WTC11 (cell line): ENCODE measurements around the gene EEF1E1.

Experiments
- ATF1 ChIP-seq: sonication (generic); formaldehyde crosslinking; IDR thresholded peaks from 2 replicates; pipeline ENCODE4 v1.8.1; 2023; ENCODE audit warnings: mild to moderate bottlenecking, moderate library complexity, missing genetic modification reagents
- ELF4 ChIP-seq: sonication (generic); formaldehyde crosslinking; IDR thresholded peaks from 2 replicates; pipeline ENCODE4 v1.8.1; 2022; ENCODE audit warnings: low read depth, mild to moderate bottlenecking, moderate library complexity, missing genetic modification reagents
- KAT7 ChIP-seq: sonication (generic); formaldehyde crosslinking; IDR thresholded peaks from 2 replicates; pipeline ENCODE4 v1.8.1; 2023; ENCODE audit warnings: missing genetic modification reagents, mild to moderate bottlenecking, borderline replicate concordance
- NR2C2 ChIP-seq: sonication (generic); formaldehyde crosslinking; IDR thresholded peaks from 2 replicates; pipeline ENCODE4 v1.8.0; 2022; ENCODE audit warnings: mild to moderate bottlenecking, missing genetic modification reagents
- TCF7 ChIP-seq: sonication (generic); formaldehyde crosslinking; IDR thresholded peaks from 2 replicates; pipeline ENCODE4 v1.8.0; 2022; ENCODE audit warnings: mild to moderate bottlenecking, low read depth, missing genetic modification reagents, moderate library complexity
- TEAD4 ChIP-seq: sonication (generic); formaldehyde crosslinking; IDR thresholded peaks from 2 replicates; pipeline ENCODE4 v1.8.0; 2022; ENCODE audit warnings: mild to moderate bottlenecking, missing genetic modification reagents
- TF ChIP-seq, protein P1 (sequence below): fragments of 200-600 bp; IDR thresholded peaks from 2 replicates; pipeline ENCODE4 v1.8.0; 2022; ENCODE audit warnings: antibody characterized with exemption
- TF ChIP-seq, protein P2 (sequence below): sonication (generic); formaldehyde crosslinking; IDR thresholded peaks from 2 replicates; pipeline ENCODE4 v1.8.1; 2022; ENCODE audit warnings: missing genetic modification reagents, borderline replicate concordance
- TF ChIP-seq, protein P3 (sequence below): sonication (generic); formaldehyde crosslinking; IDR thresholded peaks from 2 replicates; pipeline ENCODE4 v1.8.0; 2023; ENCODE audit warnings: missing genetic modification reagents, mild to moderate bottlenecking, borderline replicate concordance
- TF ChIP-seq, protein P4 (sequence below): sonication (generic); formaldehyde crosslinking; IDR thresholded peaks from 2 replicates; pipeline ENCODE4 v1.8.1; 2022; ENCODE audit warnings: mild to moderate bottlenecking, missing genetic modification reagents, moderate library complexity, borderline replicate concordance
- TF ChIP-seq, protein P5 (sequence below): fragments of 250-450 bp; sonication (Bioruptor Pico); conservative IDR thresholded peaks from 2 replicates; pipeline ENCODE4 v1.9.0; 2021; ENCODE audit warnings: mild to moderate bottlenecking

DNA sequence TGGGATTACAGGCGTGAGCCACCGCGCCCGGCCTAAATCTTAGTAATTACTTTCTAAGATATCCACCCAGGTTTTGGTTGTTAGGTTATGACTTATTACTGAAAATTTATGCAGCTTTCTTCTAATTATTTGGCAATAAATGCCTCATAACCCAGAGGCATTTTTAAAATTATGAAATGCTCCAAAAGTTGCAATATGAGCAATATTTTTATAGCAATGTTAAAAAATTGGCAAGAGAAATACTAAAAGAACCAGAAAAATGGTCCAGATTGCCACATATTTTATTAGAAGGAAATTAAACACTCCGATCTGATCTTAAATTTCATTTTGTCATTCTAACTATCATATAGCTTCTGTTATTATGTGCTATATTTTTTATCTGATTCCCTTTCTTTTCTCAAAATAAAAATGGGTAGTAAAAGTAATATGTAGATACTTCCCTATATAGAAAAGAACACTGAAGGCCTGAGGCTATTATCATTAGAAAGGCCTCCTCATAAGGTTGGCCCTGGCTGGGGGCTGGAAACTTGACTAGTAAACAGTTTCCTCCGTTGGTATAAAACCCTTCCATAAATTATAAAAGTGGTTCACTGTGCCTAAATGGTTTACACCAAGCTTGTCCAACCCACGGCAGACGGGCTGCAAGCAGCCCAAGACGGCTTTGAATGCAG lies 60.3 kb downstream of the EEF1E1 start:
- TF ChIP-seq ELF4 (CRISPR knock-in tag) (no peak), TCF7 (CRISPR knock-in tag) (no peak), TEAD4 (CRISPR knock-in tag) (no peak), NR2C2 (CRISPR knock-in tag) (no peak), ATF1 (no peak), KAT7 (CRISPR knock-in tag) (no peak)
- TF ChIP-seq, protein P1, sequence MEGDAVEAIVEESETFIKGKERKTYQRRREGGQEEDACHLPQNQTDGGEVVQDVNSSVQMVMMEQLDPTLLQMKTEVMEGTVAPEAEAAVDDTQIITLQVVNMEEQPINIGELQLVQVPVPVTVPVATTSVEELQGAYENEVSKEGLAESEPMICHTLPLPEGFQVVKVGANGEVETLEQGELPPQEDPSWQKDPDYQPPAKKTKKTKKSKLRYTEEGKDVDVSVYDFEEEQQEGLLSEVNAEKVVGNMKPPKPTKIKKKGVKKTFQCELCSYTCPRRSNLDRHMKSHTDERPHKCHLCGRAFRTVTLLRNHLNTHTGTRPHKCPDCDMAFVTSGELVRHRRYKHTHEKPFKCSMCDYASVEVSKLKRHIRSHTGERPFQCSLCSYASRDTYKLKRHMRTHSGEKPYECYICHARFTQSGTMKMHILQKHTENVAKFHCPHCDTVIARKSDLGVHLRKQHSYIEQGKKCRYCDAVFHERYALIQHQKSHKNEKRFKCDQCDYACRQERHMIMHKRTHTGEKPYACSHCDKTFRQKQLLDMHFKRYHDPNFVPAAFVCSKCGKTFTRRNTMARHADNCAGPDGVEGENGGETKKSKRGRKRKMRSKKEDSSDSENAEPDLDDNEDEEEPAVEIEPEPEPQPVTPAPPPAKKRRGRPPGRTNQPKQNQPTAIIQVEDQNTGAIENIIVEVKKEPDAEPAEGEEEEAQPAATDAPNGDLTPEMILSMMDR, result no peak
- TF ChIP-seq, protein P2, sequence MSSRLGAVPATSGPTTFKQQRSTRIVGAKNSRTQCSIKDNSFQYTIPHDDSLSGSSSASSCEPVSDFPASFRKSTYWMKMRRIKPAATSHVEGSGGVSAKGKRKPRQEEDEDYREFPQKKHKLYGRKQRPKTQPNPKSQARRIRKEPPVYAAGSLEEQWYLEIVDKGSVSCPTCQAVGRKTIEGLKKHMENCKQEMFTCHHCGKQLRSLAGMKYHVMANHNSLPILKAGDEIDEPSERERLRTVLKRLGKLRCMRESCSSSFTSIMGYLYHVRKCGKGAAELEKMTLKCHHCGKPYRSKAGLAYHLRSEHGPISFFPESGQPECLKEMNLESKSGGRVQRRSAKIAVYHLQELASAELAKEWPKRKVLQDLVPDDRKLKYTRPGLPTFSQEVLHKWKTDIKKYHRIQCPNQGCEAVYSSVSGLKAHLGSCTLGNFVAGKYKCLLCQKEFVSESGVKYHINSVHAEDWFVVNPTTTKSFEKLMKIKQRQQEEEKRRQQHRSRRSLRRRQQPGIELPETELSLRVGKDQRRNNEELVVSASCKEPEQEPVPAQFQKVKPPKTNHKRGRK (CRISPR knock-in tag), result no peak
- TF ChIP-seq, protein P3, sequence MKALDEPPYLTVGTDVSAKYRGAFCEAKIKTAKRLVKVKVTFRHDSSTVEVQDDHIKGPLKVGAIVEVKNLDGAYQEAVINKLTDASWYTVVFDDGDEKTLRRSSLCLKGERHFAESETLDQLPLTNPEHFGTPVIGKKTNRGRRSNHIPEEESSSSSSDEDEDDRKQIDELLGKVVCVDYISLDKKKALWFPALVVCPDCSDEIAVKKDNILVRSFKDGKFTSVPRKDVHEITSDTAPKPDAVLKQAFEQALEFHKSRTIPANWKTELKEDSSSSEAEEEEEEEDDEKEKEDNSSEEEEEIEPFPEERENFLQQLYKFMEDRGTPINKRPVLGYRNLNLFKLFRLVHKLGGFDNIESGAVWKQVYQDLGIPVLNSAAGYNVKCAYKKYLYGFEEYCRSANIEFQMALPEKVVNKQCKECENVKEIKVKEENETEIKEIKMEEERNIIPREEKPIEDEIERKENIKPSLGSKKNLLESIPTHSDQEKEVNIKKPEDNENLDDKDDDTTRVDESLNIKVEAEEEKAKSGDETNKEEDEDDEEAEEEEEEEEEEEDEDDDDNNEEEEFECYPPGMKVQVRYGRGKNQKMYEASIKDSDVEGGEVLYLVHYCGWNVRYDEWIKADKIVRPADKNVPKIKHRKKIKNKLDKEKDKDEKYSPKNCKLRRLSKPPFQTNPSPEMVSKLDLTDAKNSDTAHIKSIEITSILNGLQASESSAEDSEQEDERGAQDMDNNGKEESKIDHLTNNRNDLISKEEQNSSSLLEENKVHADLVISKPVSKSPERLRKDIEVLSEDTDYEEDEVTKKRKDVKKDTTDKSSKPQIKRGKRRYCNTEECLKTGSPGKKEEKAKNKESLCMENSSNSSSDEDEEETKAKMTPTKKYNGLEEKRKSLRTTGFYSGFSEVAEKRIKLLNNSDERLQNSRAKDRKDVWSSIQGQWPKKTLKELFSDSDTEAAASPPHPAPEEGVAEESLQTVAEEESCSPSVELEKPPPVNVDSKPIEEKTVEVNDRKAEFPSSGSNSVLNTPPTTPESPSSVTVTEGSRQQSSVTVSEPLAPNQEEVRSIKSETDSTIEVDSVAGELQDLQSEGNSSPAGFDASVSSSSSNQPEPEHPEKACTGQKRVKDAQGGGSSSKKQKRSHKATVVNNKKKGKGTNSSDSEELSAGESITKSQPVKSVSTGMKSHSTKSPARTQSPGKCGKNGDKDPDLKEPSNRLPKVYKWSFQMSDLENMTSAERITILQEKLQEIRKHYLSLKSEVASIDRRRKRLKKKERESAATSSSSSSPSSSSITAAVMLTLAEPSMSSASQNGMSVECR, result no peak
- TF ChIP-seq, protein P4, sequence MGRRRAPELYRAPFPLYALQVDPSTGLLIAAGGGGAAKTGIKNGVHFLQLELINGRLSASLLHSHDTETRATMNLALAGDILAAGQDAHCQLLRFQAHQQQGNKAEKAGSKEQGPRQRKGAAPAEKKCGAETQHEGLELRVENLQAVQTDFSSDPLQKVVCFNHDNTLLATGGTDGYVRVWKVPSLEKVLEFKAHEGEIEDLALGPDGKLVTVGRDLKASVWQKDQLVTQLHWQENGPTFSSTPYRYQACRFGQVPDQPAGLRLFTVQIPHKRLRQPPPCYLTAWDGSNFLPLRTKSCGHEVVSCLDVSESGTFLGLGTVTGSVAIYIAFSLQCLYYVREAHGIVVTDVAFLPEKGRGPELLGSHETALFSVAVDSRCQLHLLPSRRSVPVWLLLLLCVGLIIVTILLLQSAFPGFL, result no peak
- TF ChIP-seq, protein P5, sequence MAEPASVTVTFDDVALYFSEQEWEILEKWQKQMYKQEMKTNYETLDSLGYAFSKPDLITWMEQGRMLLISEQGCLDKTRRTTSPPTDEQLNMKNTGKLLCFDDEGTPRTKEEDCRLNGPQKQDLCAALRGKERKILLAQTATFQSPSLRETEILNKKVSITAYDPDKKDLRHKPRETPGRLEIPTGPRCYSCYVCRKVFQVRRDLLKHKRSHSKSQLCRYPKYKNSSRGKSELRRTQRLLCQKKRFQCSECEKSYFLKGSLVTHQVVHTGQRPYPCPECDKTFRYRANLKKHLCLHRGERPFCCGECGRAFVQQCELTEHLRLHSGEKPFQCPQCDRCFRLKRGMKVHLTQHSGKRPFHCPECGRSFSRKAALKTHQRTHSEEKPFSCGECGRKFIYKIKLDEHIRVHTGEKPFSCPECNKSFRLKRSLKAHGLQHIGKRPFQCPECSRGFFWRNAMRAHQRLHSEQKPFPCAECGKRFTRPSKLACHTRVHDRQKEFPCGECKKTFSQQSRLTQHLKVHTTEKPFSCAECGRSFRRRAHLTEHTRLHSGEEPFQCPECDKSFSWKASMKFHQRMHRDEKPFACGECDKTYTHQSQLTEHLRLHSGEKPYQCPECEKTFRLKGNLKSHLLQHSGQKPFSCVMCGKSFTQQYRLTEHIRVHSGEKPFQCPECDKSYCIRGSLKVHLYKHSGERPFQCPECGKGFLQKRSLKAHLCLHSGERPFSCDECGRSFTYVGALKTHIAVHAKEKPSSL, result no peak
